Embryonic facial prominence (tissue), 1 donor: ENCODE measurements around the gene MAPKAPK3.

Experiments used
- DNase-seq: peaks from one replicate; pipeline ENCODE4 v3.0.0-alpha.2; 2016; ENCODE audit errors: extremely low spot score

Gene MAPKAPK3

DNA sequence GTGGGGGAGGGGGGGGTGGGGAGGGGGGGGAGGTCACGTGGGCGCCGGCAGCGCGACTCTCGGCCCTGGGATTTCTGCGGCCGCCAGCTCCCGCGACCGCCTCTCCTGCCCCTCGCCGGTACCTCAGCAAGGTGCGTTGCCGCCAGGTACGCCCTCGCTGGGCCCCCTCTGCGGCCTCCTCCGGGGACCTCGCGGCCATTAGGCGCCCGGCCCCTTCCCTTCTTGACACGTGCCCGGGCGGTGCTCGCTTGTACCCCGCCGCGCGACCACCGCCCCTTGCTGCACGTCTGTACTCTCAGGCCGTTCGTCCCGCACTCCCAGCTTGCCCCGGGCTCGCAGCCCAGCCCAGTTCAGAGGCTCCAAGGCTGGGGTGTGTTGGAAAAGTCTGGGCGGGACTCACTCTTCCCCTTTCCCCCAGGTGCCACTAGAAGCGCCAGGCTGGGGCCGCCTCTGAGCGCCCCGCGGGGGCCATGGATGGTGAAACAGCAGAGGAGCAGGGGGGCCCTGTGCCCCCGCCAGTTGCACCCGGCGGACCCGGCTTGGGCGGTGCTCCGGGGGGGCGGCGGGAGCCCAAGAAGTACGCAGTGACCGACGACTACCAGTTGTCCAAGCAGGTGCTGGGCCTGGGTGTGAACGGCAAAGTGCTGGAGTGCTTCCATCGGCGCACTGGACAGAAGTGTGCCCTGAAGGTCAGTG lies at the start of gene MAPKAPK3:
Gene MAPKAPK3, plus strand, starts transcription at position 56 of the 696 bp plus-strand sequence. Its CDS starts 415 bp downstream, at position 471.
- no peak for DNase-seq

GRCh38 chr3:50567386-50568167 lies 49.4 kb upstream of the MAPKAPK3 start, which contains the start of gene C3orf18:
TSS of gene C3orf18 (minus strand) at chr3:50567747. CDS start at chr3:50565699, 2,048 bp downstream.
- peak; percentile 63 for DNase-seq

DNA sequence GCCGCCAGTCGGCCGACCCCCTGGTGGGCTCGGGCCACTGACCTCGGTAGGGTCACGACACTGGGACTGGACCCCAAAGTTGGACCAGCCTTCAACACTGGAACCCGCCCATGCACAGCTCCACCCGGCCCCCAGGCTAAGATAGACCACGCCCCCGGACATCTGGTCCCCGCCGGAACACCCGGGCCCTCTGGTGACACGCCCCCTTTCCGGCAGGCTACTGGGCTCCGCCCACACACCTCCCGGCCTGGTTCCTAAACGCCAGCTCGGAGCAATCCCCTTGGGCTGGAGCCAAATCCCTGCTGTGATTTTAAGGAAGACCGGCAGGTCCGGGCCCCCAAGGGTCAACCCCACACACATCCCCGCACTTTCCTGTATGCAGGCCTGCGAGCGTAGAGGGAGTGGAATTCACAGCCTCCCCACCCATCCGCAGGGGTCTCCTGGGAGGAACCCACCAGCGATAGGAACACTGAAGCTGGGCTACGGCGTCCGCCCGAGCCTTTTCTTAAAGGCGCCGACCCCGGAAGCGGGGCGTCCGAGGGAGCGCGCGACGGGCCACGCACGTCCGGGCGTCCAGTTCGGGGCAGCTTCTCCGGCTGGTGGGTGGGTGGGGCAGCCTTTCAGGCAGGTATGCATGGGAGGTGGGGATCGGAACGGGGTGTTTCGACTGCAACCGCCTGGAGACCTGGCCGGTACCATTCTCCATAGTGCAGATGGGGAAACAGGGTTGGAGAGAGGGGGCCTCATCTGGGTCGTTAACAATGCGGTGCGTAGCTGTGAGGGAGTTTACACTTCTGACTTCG lies 47.8 kb upstream of the MAPKAPK3 start, which contains the start of gene HEMK1:
Gene HEMK1, plus strand, starts transcription at position 576 of the 803 bp plus-strand sequence. CDS start 1,583 bp downstream, outside the sequence.
- DNase-seq = peak; percentile 84

GRCh38 chr3:50570508-50571279 lies 46.3 kb upstream of the MAPKAPK3 start:
- DNase-seq = no peak

DNA sequence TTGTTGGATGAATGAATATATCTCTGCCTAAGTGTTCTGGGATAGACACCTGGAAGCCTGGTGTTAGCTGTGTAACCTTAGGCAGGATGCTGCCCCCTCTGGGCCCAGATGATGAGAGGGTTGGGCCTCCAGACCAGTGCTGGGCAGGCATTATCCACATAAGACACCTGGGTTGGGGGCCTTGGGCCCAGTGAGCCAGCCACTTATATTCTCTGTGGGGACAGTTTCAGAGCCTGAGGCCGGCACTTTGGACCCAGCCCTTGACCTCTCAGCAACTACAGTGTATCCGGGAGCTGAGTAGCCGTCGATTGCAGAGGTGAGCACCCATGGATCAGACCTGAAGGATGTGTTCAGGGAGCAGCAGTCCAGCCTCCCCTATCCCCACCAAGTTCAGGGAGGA lies 45.5 kb upstream of the MAPKAPK3 start:
- no peak for DNase-seq

GRCh38 chr3:50572158-50572557 lies 44.8 kb upstream of the MAPKAPK3 start:
- no peak for DNase-seq

DNA sequence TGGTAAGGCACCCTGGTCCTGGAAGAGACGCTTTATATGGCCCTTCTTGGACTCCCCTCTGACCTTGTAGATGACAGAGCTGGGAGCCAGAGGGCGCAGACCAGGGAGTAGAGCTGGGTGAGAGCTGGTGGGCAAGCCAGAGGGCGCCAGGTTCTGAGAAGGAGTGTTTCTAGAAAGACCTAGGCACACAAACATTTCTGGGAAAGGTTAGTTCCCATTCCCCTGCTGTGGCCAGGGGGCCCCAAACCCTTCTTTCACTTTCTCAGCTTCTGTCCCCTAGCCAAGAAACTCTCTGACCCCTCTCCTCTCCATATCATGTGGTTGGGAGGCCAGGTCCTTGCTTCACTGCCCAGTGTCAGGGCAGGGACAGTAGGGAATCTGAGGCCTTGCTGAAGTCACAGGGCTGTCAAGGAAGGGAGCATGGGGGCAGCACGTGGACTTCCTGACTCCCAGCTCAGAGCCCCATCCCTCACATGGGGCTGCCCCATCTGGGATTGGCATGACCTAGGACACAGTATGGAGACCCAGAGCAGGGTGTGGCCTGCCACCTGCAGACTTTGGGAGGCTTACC lies 44.1 kb upstream of the MAPKAPK3 start:
- no peak for DNase-seq

DNA sequence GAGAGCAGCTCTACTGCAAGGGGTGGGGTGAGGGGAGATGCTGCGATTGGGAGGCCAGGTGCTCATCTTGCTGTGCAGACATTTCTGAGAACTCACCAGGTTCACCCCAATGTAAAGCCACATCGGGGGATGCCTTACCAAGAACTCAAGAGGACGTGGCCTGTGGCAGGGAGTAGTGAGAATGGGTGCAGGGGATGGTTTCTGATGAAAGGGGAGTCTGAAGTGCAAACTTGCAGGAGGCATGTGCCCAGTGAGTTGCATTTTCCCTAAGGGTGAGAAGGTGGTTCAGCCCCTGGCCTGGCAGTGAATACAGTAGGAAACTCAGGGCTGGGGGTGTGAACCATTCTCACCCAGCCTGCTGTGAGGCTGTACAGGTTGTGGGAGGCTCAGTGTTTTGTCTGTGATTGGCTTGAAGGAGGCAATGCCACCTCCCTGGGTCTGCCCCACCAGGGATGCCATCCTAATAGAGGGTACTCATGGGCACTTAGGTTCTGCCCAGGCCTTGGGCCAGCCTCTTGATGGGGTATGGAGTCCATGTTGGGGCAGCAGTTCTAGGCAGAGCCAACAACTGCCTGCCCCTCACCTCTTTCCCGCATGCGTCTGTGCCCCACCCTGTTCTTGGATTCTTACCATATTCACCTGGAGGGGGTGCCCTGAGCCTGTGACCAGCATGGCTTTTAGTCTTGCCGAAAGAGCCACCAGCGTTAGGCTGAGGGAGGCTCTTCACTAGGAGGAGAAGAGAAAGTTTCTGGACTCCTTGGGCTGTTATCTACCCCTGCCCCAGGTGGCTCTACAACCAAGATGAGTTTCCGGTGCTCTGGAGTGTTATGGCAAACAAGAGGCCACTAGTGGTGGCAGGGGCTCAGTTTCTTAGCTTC lies 43.1 kb upstream of the MAPKAPK3 start:
- no peak for DNase-seq

DNA sequence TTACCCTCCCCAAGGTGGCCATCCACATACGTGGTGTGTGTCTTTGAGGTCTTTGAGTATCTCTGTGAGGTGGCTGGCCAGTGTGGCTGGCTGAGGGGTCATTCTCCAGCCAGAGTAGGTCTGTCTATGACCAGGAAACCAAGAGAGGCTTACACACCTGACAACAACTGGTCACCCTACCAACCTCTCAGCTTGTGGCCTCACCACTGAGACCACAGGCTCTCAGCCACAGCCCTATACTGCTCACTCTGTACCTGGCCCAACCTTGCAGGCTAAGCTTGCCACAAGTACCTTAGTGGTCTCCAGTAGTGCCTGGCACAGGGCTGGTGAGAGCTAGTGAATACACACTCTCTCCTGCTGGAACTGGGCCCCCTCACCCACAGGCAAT lies 42.5 kb upstream of the MAPKAPK3 start:
- DNase-seq = no peak

- DNase-seq = no peak
Measured at GRCh38 chr3:50575372-50575771, 41.6 kb upstream of the MAPKAPK3 start.

DNA sequence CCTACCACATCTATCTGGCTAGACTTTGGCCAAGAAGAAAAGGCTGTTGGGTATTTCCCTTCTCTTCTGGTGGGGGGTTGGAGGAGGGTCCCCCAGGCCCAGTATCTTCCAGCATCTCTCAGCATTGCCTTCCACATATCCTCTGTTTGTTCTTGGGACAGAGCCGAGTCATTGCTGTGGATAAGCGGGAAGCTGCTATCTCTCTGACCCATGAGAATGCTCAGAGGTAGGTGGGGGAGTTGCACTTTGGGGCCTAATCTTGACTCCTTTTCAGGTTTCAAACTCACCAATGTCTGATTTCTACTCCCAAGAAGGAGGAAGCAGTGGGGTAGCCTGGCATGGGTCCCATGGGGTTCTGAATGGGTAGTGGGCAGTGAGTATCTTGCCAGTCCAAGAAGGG lies 39.6 kb upstream of the MAPKAPK3 start:
- DNase-seq = no peak

DNA sequence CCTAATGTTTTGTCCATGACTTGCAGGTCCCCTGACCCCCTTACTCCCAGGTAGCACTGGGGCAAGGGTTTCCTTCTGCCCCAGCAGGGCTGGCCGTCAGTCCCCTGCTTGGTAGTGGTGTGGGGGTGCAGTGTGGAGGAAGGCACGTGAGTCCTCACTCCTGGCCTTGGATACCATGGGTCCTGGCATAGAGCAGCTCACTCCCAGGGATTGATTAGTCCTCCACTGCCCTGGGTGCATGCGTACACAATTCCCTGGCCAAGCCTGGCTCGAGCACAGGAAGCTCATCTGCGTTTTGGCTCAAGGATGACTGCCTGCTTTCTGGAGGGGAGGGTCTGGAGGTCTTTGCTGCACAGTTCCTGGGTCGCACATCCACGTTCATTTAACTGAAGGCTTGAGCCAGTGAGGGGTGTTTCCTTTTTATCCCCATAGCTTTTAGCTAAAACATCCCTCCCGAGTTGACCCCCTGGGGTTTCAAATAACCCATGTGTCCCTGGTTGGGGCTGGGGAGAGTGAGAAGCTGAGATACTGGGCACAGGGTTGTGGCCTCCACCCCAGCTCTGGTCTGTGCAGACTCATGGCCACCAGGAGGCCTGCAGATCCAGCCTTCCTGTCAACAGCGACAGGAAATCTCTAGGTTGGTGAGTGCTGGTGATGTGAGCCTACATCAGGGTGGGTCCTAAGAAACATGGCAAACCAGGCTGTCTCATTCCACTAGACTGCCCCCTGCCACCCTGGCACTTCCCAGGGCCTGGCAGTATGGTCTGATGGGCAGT lies 36.1 kb upstream of the MAPKAPK3 start:
- no peak for DNase-seq

DNA sequence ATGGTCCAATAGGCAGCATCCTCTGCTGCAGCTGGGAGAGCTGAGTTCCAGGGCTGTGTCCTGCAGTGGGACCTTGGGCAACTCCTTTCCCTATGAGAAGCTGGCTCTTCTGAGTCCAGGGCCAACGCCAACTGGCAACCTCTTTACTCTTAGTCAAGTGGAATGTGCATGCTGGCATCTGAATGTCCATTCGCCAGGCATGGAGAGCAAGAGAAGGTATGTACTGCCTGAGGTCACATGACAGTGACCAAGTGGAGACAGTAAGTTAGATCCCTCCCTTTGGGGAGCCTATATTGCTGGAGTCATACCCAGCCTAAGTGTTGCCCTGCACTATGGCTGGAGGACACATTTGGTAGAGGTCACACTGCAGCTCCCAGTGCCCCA lies 35.5 kb upstream of the MAPKAPK3 start:
- DNase-seq = no peak

GRCh38 chr3:50582083-50582482 lies 34.9 kb upstream of the MAPKAPK3 start:
- DNase-seq = no peak

GRCh38 chr3:50583897-50584296 lies 33.1 kb upstream of the MAPKAPK3 start:
- DNase-seq = no peak

DNA sequence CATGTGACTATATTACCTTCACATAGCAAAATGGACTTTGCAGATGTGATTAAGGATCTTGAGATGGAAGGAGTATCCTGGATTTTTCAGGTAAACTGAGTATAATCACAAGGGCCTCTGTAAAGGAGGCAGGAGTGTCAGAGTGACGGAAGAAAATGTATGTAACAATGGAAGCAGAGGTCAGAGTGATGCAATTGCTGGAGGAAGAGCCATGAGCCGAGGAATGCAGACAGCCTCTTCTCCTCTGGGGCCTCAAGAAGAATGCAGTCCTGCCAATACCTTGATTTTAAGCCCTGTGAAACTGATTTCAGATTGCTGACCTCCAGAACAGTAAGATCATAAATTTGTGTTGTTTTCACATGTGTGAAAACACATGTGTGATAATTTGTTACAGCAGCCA lies 32.6 kb upstream of the MAPKAPK3 start:
- no peak for DNase-seq

GRCh38 chr3:50585919-50586762 lies 30.8 kb upstream of the MAPKAPK3 start:
- DNase-seq = no peak

GRCh38 chr3:50586763-50587070 lies 30.2 kb upstream of the MAPKAPK3 start:
- no peak for DNase-seq

- no peak for DNase-seq
Measured at GRCh38 chr3:50587373-50587772, 29.6 kb upstream of the MAPKAPK3 start.
